T-helper 1 cell treated with Interleukin-12 subunit alpha and Interleukin-12 subunit beta and Interleukin-4 antibody, amounts not matched to agents 30 μg/mL and 1 μg/mL, for 36 hours (primary cell): ENCODE results near the gene HACD1.
A peak's percentile ranks its signal among the peaks of the same experiment; 100 is the strongest.
"Not testable (repeated sequence)": the region's sequence is repeated elsewhere in the genome, so short reads cannot be mapped to it uniquely, and the experiment has no call there.

Experiments used
- H3K27ac Mint-ChIP-seq: one replicate; pipeline ENCODE4 v1.8.0; 2021; ENCODE audit warnings: mild to moderate bottlenecking, mixed read lengths
- H3K27me3 Mint-ChIP-seq: one replicate; pipeline ENCODE4 v1.8.0; 2021; ENCODE audit warnings: low read depth, mixed read lengths
- H3K36me3 Mint-ChIP-seq: one replicate; pipeline ENCODE4 v1.8.0; 2021; ENCODE audit warnings: low read depth, mixed read lengths
- H3K4me1 Mint-ChIP-seq: one replicate; pipeline ENCODE4 v1.8.0; 2021; ENCODE audit warnings: low read depth, mixed read lengths
- H3K4me3 Mint-ChIP-seq: one replicate; pipeline ENCODE4 v1.8.0; 2021; ENCODE audit warnings: mild to moderate bottlenecking, moderate library complexity, mixed read lengths
- H3K9me3 Mint-ChIP-seq: one replicate; pipeline ENCODE4 v1.8.0; 2021; ENCODE audit warnings: mixed read lengths

Gene HACD1

GRCh38 chr10:17616403-17617030, 657 bp downstream of the HACD1 start:
- Mint-ChIP-seq H3K9me3 (no peaks in the 10 kb centered on the region), H3K27ac (no peak overlapping the region), H3K4me1 (peaks cover 5% of the 10 kb centered on the region), H3K27me3 (peaks cover 34% of the 10 kb centered on the region), H3K36me3 (no peaks in the 10 kb centered on the region), H3K4me3 (peak overlapping the region; percentile 42)

- H3K36me3 Mint-ChIP-seq, result no peaks in the 10 kb centered on the region
- H3K4me1 Mint-ChIP-seq, result peaks cover 3% of the 10 kb centered on the region
- H3K27me3 Mint-ChIP-seq, result peaks cover 4% of the 10 kb centered on the region
- no peak overlapping the region for H3K27ac Mint-ChIP-seq
- H3K9me3 Mint-ChIP-seq, result no peaks in the 10 kb centered on the region
- no peak overlapping the region for H3K4me3 Mint-ChIP-seq
These were observed 7.6 kb downstream of the HACD1 start for GRCh38 chr10:17609523-17610079.

- Mint-ChIP-seq H3K4me1 (peaks cover 3% of the 10 kb centered on the region), H3K9me3 (no peaks in the 10 kb centered on the region), H3K27ac (no peak overlapping the region), H3K36me3 (no peaks in the 10 kb centered on the region), H3K4me3 (no peak overlapping the region), H3K27me3 (no peaks in the 10 kb centered on the region)
These were observed 9.4 kb downstream of the HACD1 start for GRCh38 chr10:17607603-17608332.

GRCh38 chr10:17607060-17607459, 10.1 kb downstream of the HACD1 start:
- no peak overlapping the region for H3K27ac Mint-ChIP-seq
- H3K4me3 Mint-ChIP-seq, result no peak overlapping the region
- no peaks in the 10 kb centered on the region for H3K36me3 Mint-ChIP-seq
- no peaks in the 10 kb centered on the region for H3K9me3 Mint-ChIP-seq
- no peaks in the 10 kb centered on the region for H3K27me3 Mint-ChIP-seq
- H3K4me1 Mint-ChIP-seq, result peaks cover 3% of the 10 kb centered on the region

GRCh38 chr10:17606547-17607040, 10.6 kb downstream of the HACD1 start:
- Mint-ChIP-seq H3K27ac (no peak overlapping the region), H3K36me3 (no peaks in the 10 kb centered on the region), H3K4me1 (peaks cover 3% of the 10 kb centered on the region), H3K4me3 (no peak overlapping the region), H3K27me3 (no peaks in the 10 kb centered on the region), H3K9me3 (no peaks in the 10 kb centered on the region)

- H3K4me3 Mint-ChIP-seq, result no peak overlapping the region
- no peak overlapping the region for H3K27ac Mint-ChIP-seq
- H3K27me3 Mint-ChIP-seq, result no peaks in the 10 kb centered on the region
- H3K4me1 Mint-ChIP-seq, result peaks cover 3% of the 10 kb centered on the region
- no peaks in the 10 kb centered on the region for H3K9me3 Mint-ChIP-seq
- H3K36me3 Mint-ChIP-seq, result no peaks in the 10 kb centered on the region
These were observed 11.2 kb downstream of the HACD1 start for GRCh38 chr10:17605936-17606335.

GRCh38 chr10:17599089-17599488, 18.1 kb downstream of the HACD1 start:
- H3K4me1 Mint-ChIP-seq, result no peaks in the 10 kb centered on the region
- no peaks in the 10 kb centered on the region for H3K9me3 Mint-ChIP-seq
- no peaks in the 10 kb centered on the region for H3K36me3 Mint-ChIP-seq
- H3K27ac Mint-ChIP-seq, result no peak overlapping the region
- no peak overlapping the region for H3K4me3 Mint-ChIP-seq
- peaks cover 8% of the 10 kb centered on the region for H3K27me3 Mint-ChIP-seq

GRCh38 chr10:17597386-17597785, 19.8 kb downstream of the HACD1 start:
- H3K4me3 Mint-ChIP-seq, result no peak overlapping the region
- no peaks in the 10 kb centered on the region for H3K9me3 Mint-ChIP-seq
- no peak overlapping the region for H3K27ac Mint-ChIP-seq
- peaks cover 8% of the 10 kb centered on the region for H3K27me3 Mint-ChIP-seq
- H3K4me1 Mint-ChIP-seq, result no peaks in the 10 kb centered on the region
- H3K36me3 Mint-ChIP-seq, result no peaks in the 10 kb centered on the region

GRCh38 chr10:17590969-17591645, 26.1 kb downstream of the HACD1 start:
- Mint-ChIP-seq H3K36me3 (no peaks in the 10 kb centered on the region), H3K27ac (no peak overlapping the region), H3K27me3 (no peaks in the 10 kb centered on the region), H3K9me3 (no peaks in the 10 kb centered on the region), H3K4me3 (no peak overlapping the region), H3K4me1 (peaks cover 7% of the 10 kb centered on the region)

GRCh38 chr10:17589316-17589715, 27.9 kb downstream of the HACD1 start:
- not testable (repeated sequence) for H3K27me3 Mint-ChIP-seq, H3K4me3 Mint-ChIP-seq, H3K36me3 Mint-ChIP-seq, H3K4me1 Mint-ChIP-seq, H3K9me3 Mint-ChIP-seq, H3K27ac Mint-ChIP-seq

- no peaks in the 10 kb centered on the region for H3K36me3 Mint-ChIP-seq
- no peaks in the 10 kb centered on the region for H3K27me3 Mint-ChIP-seq
- H3K27ac Mint-ChIP-seq, result no peak overlapping the region
- H3K4me1 Mint-ChIP-seq, result peaks cover 7% of the 10 kb centered on the region
- no peak overlapping the region for H3K4me3 Mint-ChIP-seq
- no peaks in the 10 kb centered on the region for H3K9me3 Mint-ChIP-seq
These were observed 28.8 kb downstream of the HACD1 start for GRCh38 chr10:17588420-17588819.

GRCh38 chr10:17587321-17587720, 29.9 kb downstream of the HACD1 start:
- not testable (repeated sequence) for H3K27ac Mint-ChIP-seq, H3K36me3 Mint-ChIP-seq, H3K27me3 Mint-ChIP-seq, H3K4me1 Mint-ChIP-seq, H3K4me3 Mint-ChIP-seq, H3K9me3 Mint-ChIP-seq

- Mint-ChIP-seq H3K4me3 (no peak overlapping the region), H3K4me1 (peaks cover 7% of the 10 kb centered on the region), H3K27ac (no peak overlapping the region), H3K36me3 (no peaks in the 10 kb centered on the region), H3K27me3 (no peaks in the 10 kb centered on the region), H3K9me3 (no peaks in the 10 kb centered on the region)
These were observed 30.3 kb downstream of the HACD1 start for GRCh38 chr10:17586821-17587234.

- H3K27me3 Mint-ChIP-seq, result no peaks in the 10 kb centered on the region
- H3K36me3 Mint-ChIP-seq, result no peaks in the 10 kb centered on the region
- H3K27ac Mint-ChIP-seq, result no peak overlapping the region
- peaks cover 7% of the 10 kb centered on the region for H3K4me1 Mint-ChIP-seq
- no peak overlapping the region for H3K4me3 Mint-ChIP-seq
- H3K9me3 Mint-ChIP-seq, result no peaks in the 10 kb centered on the region
These were observed 32.2 kb downstream of the HACD1 start for GRCh38 chr10:17585016-17585415.

GRCh38 chr10:17580885-17581284, 36.3 kb downstream of the HACD1 start:
- Mint-ChIP-seq H3K4me3 (no peak overlapping the region), H3K36me3 (no peaks in the 10 kb centered on the region), H3K9me3 (no peaks in the 10 kb centered on the region), H3K4me1 (no peaks in the 10 kb centered on the region), H3K27ac (no peak overlapping the region), H3K27me3 (no peaks in the 10 kb centered on the region)
